Stimulated activated CD8-positive, alpha-beta memory T cell treated with anti-CD3 and anti-CD28 coated beads, Interleukin-15, amount 100 ng/mL, for 24 hours (primary cell): Measurements from ENCODE around the gene SRC.

Experiments
- DNase-seq: peaks from one replicate; pipeline ENCODE4 v3.0.0-alpha.2; 2020; ENCODE audit warnings: low read depth

SRC gene

GRCh38 chr20:37413379-37413778 is 67.4 kb downstream of the SRC start:
- no peak for DNase-seq

- DNase-seq: no peak
Observed at GRCh38 chr20:37414224-37415035, 68.5 kb downstream of the SRC start.

- DNase-seq: no peak
Observed at GRCh38 chr20:37415118-37416085, 69.5 kb downstream of the SRC start.

GRCh38 chr20:37416100-37416847 is 70.3 kb downstream of the SRC start:
- no peak for DNase-seq

GRCh38 chr20:37416848-37417616 is 71.1 kb downstream of the SRC start:
- no peak for DNase-seq

- DNase-seq: no peak
Observed at GRCh38 chr20:37417617-37418467, 71.9 kb downstream of the SRC start.

GRCh38 chr20:37418591-37419109 is 72.7 kb downstream of the SRC start:
- no peak for DNase-seq

GRCh38 chr20:37419307-37419706 is 73.4 kb downstream of the SRC start:
- DNase-seq: no peak

GRCh38 chr20:37419774-37420542 is 74.0 kb downstream of the SRC start:
- DNase-seq: no peak

GRCh38 chr20:37420610-37421009 is 74.7 kb downstream of the SRC start:
- DNase-seq: no peak

- no peak for DNase-seq
Observed at GRCh38 chr20:37421060-37421905, 75.3 kb downstream of the SRC start.

GRCh38 chr20:37421988-37422387 is 76.0 kb downstream of the SRC start:
- DNase-seq: no peak

GRCh38 chr20:37422791-37423286 is 76.9 kb downstream of the SRC start:
- no peak for DNase-seq

- no peak for DNase-seq
Observed at GRCh38 chr20:37423545-37423944, 77.6 kb downstream of the SRC start.

GRCh38 chr20:37424062-37424851 is 78.3 kb downstream of the SRC start:
- DNase-seq: no peak

- DNase-seq: no peak
Observed at GRCh38 chr20:37425103-37425625, 79.2 kb downstream of the SRC start.

GRCh38 chr20:37426106-37426505 is 80.2 kb downstream of the SRC start:
- no peak for DNase-seq
